GM12865 (cell line): Measurements from ENCODE around the gene IFIT2.
"Not testable (repeated sequence)": the region's sequence is repeated elsewhere in the genome, so short reads cannot be mapped to it uniquely, and the experiment has no call there.

Experiments
- DNase-seq: peaks from one replicate; pipeline ENCODE4 v3.0.0; 2010; ENCODE audit warnings: low read depth
- H3K4me3 ChIP-seq: 2 replicates; pipeline ENCODE4 v1.5.1; 2011; ENCODE audit warnings: mild to moderate bottlenecking, low read depth, low read length, control low read depth
- CTCF ChIP-seq: IDR thresholded peaks from 2 replicates; pipeline ENCODE4 v1.5.1; 2011; ENCODE audit warnings: low read length, control low read depth, low read depth, inconsistent platforms; ENCODE audit not compliant: insufficient read depth; ENCODE audit errors: missing control alignments

Gene IFIT2

DNA sequence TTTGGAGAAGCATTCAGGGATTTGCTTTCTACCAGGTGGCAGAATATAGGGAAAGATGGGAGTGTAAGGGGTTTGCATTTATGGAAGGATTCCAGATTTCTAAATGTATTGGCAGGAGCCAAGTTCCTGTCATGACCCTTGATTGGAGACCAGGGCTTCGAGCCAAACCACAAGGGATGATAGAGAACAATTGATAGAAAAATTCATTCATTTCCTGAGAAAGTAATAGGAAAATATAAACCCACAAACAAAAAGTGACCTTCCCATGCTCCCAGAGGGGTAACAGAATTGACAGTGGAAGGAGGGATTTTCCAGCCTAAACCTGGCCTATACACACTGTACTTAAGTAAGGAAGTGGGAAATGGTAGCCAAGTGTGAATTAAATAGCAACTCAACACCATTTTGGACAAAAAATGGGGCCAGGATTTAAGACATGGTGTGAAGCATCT, 22.4 kb upstream of the IFIT2 start:
- DNase-seq, result no peak
- TF ChIP-seq CTCF, result no peak
- H3K4me3 ChIP-seq, result no peak overlapping the region

- no peak for TF ChIP-seq CTCF
- no peak for DNase-seq
- H3K4me3 ChIP-seq, result no peak overlapping the region
These were observed 21.3 kb upstream of the IFIT2 start for GRCh38 chr10:89280508-89280907.

DNA sequence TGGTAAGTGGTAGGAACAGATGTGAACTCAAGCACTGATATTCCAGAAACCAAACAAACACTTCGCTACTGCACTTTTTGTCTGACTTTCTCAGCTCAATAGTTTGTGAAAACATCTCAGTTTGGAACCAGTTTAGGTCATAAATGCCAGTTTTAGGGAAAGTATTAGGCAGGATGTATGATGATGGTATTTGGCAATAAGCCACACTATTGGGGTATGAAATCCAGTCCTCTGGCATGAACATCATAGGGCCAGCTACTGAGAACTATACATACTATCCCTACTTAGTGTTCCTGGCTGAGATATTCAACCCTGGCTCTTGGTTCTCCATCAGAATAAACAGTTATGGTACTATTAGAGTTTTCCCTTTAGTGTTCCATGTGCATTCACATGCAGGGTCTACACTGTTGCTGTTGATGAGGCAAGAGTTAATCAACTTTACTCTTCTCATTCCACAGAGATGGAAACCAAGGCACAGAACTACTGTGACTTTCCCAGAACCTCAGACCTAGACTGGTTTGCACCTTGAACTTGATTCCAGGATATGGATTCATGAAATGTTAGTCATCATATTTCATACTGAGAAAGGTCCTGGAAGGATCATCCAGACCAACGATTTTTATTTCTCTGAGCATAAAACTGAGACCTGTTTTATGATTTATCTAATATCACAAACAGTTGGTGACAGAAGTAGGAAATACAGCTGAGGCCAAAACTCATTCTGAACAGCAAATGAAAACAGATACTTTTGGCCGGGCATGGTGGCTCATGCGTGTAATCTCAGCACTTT, 20.0 kb upstream of the IFIT2 start:
- TF ChIP-seq CTCF, result no peak
- H3K4me3 ChIP-seq, result no peak overlapping the region
- DNase-seq, result no peak

DNA sequence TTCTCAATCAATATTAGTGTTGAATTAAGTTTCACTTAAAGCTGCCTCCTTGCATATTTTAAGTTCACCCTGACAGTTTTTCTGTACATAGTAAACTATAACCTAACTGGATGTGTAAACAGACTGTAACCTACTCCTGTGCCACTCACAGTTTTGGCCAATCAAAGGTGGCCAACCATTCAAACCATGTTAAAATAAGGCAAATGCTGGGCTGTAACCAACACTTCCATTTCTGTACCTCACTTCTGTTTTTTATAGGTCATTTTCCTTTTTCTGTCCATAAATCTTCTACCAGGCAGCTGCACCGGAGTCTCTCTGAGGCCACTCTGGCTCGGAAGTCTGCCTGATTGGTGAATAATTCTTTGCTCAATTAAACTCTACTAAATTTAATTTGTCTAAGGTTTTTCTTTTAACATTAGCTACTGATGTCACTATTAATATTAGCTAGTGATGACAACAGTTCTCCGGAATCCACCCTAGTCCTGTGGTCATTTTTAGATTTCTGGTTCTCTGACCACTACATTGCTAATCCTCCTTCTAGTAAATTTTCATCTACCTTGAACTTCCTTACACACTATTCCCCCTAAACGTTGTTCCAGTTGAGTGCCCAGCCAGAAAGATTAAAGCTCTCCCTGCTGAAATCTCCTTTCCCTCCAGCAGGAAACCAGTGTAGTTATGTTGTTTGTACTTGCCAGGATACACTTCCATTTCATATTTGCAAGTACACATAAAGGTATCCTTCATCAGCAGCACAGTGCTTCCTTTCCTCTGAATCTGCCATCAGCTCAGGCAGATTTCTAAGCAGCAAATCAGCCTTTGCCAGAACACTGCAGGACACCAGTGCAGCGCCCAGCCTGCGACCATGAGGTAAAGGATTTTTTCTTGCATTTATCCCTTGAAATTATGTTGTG, 18.6 kb upstream of the IFIT2 start:
- TF ChIP-seq CTCF, result no peak
- no peak for DNase-seq
- H3K4me3 ChIP-seq, result no peak overlapping the region

DNA sequence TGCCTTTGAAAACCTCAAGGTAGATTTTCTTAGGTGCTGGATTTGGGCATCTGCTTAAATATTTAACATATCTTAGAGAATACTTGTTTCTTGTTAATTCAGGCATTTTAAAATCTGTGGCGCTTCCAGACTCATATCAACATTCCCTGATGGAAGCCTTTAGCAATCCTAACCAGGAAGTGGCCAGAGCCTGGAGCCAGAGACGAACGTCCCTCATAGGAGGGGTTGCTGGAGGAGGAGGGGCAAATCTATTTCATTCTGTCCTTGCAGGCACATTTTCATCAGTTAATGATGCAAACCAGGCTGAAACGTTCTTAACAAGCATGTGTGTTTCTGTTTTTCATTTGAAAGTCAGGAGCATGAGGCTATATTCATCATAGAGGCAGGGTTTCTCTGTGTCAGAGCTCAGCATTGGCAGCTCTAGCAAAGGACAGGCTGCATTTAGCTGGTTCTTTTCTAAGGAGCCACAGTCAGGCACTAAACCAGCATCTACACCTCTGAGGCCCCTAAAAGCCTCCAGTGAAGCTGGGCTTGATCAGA, 17.8 kb upstream of the IFIT2 start:
- no peak for TF ChIP-seq CTCF
- no peak for DNase-seq
- no peak overlapping the region for H3K4me3 ChIP-seq

GRCh38 chr10:89284711-89285110, 17.1 kb upstream of the IFIT2 start:
- H3K4me3 ChIP-seq, DNase-seq: not testable (repeated sequence)

GRCh38 chr10:89285303-89285702, 16.5 kb upstream of the IFIT2 start:
- H3K4me3 ChIP-seq, result not testable (repeated sequence)

More at GRCh38 chr10:89285303-89285702, 16.5 kb upstream of the IFIT2 start:
- not testable (repeated sequence) for DNase-seq
